HS-27A (cell line): Measurements from ENCODE around the gene CLSTN2.

Experiments used
- DNase-seq: peaks from one replicate; pipeline ENCODE4 v3.0.0-alpha.2; 2012; ENCODE audit warnings: low read depth, missing footprints

The CLSTN2 gene

GRCh38 chr3:140455521-140456214, 520.7 kb downstream of the CLSTN2 start:
- DNase-seq = no peak

GRCh38 chr3:140456974-140457373, 522.0 kb downstream of the CLSTN2 start:
- DNase-seq = no peak

GRCh38 chr3:140459462-140459861, 524.5 kb downstream of the CLSTN2 start:
- DNase-seq = no peak

GRCh38 chr3:140461250-140461649, 526.3 kb downstream of the CLSTN2 start:
- DNase-seq = no peak

- DNase-seq = no peak
Observed at GRCh38 chr3:140463355-140463754, 528.4 kb downstream of the CLSTN2 start.

GRCh38 chr3:140465988-140466387, 531.0 kb downstream of the CLSTN2 start:
- DNase-seq = no peak

GRCh38 chr3:140466535-140466934, 531.5 kb downstream of the CLSTN2 start:
- DNase-seq = no peak

- no peak for DNase-seq
Observed at GRCh38 chr3:140467104-140467577, 532.2 kb downstream of the CLSTN2 start.

- DNase-seq = no peak
Observed at GRCh38 chr3:140467796-140468315, 532.9 kb downstream of the CLSTN2 start.

- no peak for DNase-seq
Observed at GRCh38 chr3:140468407-140468806, 533.4 kb downstream of the CLSTN2 start.

GRCh38 chr3:140469491-140469890, 534.5 kb downstream of the CLSTN2 start:
- no peak for DNase-seq

GRCh38 chr3:140470211-140470610, 535.2 kb downstream of the CLSTN2 start:
- DNase-seq = no peak

- no peak for DNase-seq
Observed at GRCh38 chr3:140470962-140471361, 536.0 kb downstream of the CLSTN2 start.

- DNase-seq = no peak
Observed at GRCh38 chr3:140472306-140473020, 537.5 kb downstream of the CLSTN2 start.

- DNase-seq = no peak
Observed at GRCh38 chr3:140487566-140487965, 552.6 kb downstream of the CLSTN2 start.

GRCh38 chr3:140493271-140493670, 558.3 kb downstream of the CLSTN2 start:
- DNase-seq = no peak

GRCh38 chr3:140494970-140495369, 560.0 kb downstream of the CLSTN2 start:
- no peak for DNase-seq

- no peak for DNase-seq
Observed at GRCh38 chr3:140497331-140497730, 562.3 kb downstream of the CLSTN2 start.

- DNase-seq = no peak
Observed at GRCh38 chr3:140499114-140499757, 564.3 kb downstream of the CLSTN2 start.

- DNase-seq = no peak
Observed at GRCh38 chr3:140500473-140500872, 565.5 kb downstream of the CLSTN2 start.

- DNase-seq = no peak
Observed at GRCh38 chr3:140501061-140501769, 566.2 kb downstream of the CLSTN2 start.

- no peak for DNase-seq
Observed at GRCh38 chr3:140501770-140502364, 566.9 kb downstream of the CLSTN2 start.
